Tibial nerve (tissue), 4 donors: Measurements from ENCODE around the gene GBP2. TPM values are rescaled to one million over a fixed set of nuclear protein-coding genes. Genes with fewer than 3 reads are reported as not detected.

Experiments used
- DNase-seq, 2 donors: peaks; one replicate each; pipeline ENCODE4 v3.0.0-alpha.2; 2019; ENCODE audit warnings: low spot score in 2 of 2
- H3K27ac ChIP-seq, 4 donors: fragments of 200-600 bp; sonication (generic) in 3 of 4; one replicate each; pipeline ENCODE4 v1.5.1; 2017 to 2019; ENCODE audit warnings: mild to moderate bottlenecking in 1 of 4
- H3K27me3 ChIP-seq, 2 donors: fragments of 200-600 bp; sonication (generic) in 1 of 2; one replicate each; pipeline versions ENCODE4 v1.5.1 to v1.6.0; 2017 to 2019
- H3K36me3 ChIP-seq, 3 donors: fragments of 200-600 bp; sonication (generic); one replicate each; pipeline ENCODE4 v1.5.1; 2018 to 2019
- H3K4me1 ChIP-seq, 4 donors: fragments of 200-600 bp; sonication (generic) in 3 of 4; one replicate each; pipeline ENCODE4 v1.5.1; 2017 to 2019
- H3K4me3 ChIP-seq, 4 donors: fragments of 200-600 bp; sonication (generic) in 3 of 4; one replicate each; pipeline ENCODE4 v1.5.1; 2017 to 2019; ENCODE audit warnings: mild to moderate bottlenecking in 1 of 4, moderate library complexity in 1 of 4
- H3K9me3 ChIP-seq, 4 donors: fragments of 200-600 bp; sonication (generic) in 3 of 4; one replicate each; pipeline ENCODE4 v1.5.1; 2017 to 2019
- EP300 ChIP-seq, 2 donors: sonication (generic); formaldehyde crosslinking; IDR thresholded peaks; one replicate each; pipeline ENCODE4 v1.6.1; 2017; ENCODE audit warnings: antibody characterized with exemption in 2 of 2, mild to moderate bottlenecking in 1 of 2
- POLR2A ChIP-seq, 2 donors: fragments of 450-650 bp; IDR thresholded peaks; one replicate each; pipeline ENCODE4 v1.6.1; 2017; ENCODE audit warnings: antibody characterized with exemption in 2 of 2, mild to moderate bottlenecking in 2 of 2, moderate library complexity in 2 of 2
- WGBS, 2 donors: methylation state at CpG; one replicate each; pipeline ENCODE4 v1.1.5; 2018; 5-methylcytosine and 5-hydroxymethylcytosine counted together
- total RNA-seq, 4 donors: library from RNA; depleted of rRNA; stranded (reverse); fragments of >200 nt; gene quantifications; one replicate each; pipeline ENCODE4 v1.1.0, GENCODE V29; 2016
- TF ChIP-seq, protein P1 (sequence below), 5 experiments: fragments of 200-600 bp in 3 of 5; fragments of 450-650 bp in 2 of 5; sonication (generic) in 3 of 5; IDR thresholded peaks; one replicate each; pipeline ENCODE4 v1.5.1; 2016 to 2019; ENCODE audit warnings: antibody characterized with exemption in 5 of 5, mild to moderate bottlenecking in 3 of 5, moderate library complexity in 2 of 5

Gene GBP2
- total RNA-seq, 4 donors from 2014 or later, result 46.7 to 71.0 (median 55.5) TPM

DNA sequence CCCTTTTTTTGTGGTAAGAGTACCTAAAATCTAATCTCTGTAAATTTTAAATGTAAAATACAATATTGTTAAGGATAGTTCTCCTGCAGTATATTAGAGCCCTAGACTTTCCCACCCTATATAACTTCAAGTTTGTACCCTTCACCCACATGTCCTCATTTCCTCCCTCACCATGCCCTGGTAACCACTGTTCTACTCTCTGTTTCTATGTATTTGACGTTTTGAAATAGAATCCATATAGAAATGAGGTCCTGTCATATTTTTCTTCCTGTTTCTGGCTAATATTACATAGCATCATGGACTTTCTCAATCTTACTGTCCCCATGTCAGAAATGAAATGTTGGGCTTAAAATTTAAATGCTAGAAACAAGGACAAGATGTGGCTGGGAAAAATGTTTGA, 25.1 kb upstream of the GBP2 start:
- no peak overlapping the region for H3K27ac ChIP-seq
- H3K27me3 ChIP-seq, result no peaks in the 10 kb centered on the region
- H3K36me3 ChIP-seq, result no peaks in the 10 kb centered on the region
- WGBS, 2 donors, result 52 to 68% methylated on average over 1 of the region's 1 CpG
- no peak overlapping the region for H3K4me3 ChIP-seq
- H3K9me3 ChIP-seq, result no peaks in the 10 kb centered on the region
- no peak for DNase-seq
- no peak for TF ChIP-seq EP300 (IDR thresholded peaks at IDR 0.05)
- H3K4me1 ChIP-seq, result peaks cover 0 to 10% (median 0%) of the 10 kb centered on the region in 4 donors

DNA sequence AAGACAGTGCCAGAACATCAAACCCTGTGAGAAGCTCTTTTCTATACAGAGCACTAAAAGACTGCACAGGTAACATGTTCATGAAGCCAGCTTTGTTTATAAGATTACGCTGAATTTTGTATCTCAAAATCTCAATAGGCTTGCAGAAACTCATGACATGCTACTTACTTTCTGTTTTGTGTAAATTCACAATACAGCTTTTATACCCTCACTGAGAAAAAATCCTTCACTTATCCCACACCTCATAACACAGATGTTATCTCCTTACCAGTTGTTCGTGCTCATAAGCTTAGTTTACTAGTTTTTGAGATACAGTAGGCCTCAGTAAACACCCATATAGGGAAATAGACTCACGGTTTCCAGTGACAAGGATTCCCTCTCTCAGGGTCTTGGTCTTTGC, 24.1 kb upstream of the GBP2 start:
- Histone ChIP-seq H3K27ac (no peak overlapping the region), H3K4me3 (no peak overlapping the region), H3K9me3 (no peaks in the 10 kb centered on the region), H3K27me3 (no peaks in the 10 kb centered on the region), H3K36me3 (no peaks in the 10 kb centered on the region), H3K4me1 (peaks cover 0 to 10% (median 0%) of the 10 kb centered on the region in 4 donors)
- 74 to 88% methylated on average over 3 of the region's 3 CpGs for WGBS, 2 donors
- TF ChIP-seq EP300 (IDR thresholded peaks at IDR 0.05) (no peak), POLR2A (IDR thresholded peaks at IDR 0.05) (no peak)
- TF ChIP-seq, protein P1, sequence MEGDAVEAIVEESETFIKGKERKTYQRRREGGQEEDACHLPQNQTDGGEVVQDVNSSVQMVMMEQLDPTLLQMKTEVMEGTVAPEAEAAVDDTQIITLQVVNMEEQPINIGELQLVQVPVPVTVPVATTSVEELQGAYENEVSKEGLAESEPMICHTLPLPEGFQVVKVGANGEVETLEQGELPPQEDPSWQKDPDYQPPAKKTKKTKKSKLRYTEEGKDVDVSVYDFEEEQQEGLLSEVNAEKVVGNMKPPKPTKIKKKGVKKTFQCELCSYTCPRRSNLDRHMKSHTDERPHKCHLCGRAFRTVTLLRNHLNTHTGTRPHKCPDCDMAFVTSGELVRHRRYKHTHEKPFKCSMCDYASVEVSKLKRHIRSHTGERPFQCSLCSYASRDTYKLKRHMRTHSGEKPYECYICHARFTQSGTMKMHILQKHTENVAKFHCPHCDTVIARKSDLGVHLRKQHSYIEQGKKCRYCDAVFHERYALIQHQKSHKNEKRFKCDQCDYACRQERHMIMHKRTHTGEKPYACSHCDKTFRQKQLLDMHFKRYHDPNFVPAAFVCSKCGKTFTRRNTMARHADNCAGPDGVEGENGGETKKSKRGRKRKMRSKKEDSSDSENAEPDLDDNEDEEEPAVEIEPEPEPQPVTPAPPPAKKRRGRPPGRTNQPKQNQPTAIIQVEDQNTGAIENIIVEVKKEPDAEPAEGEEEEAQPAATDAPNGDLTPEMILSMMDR (IDR thresholded peaks at IDR 0.05), result no peak
- DNase-seq, result no peak

DNA sequence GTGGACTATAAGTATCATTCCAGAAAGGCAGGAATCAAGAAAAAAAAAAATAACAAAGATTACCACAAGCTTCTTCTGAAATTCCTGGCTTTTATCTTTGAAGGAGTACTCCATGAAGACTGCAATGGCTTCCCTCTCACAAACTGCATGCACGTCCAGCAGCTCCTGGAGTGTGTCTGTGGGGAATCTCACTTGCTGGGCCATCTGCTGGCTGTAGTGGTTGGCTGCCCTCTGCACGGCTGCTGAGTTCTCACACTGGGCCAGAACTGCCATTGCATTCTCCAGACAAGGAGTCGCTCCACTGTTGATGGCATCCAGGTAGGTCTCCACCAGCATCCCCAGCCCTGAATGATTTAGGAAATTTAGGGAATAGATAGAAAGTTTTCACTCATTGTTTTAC, 23.3 kb upstream of the GBP2 start:
- peaks cover 0 to 10% (median 0%) of the 10 kb centered on the region in 4 donors for H3K4me1 ChIP-seq
- no peak overlapping the region for H3K4me3 ChIP-seq
- DNase-seq, result no peak
- WGBS, 2 donors, result 35 to 50% methylated on average over 3 of the region's 3 CpGs
- TF ChIP-seq, protein P1 (IDR thresholded peaks at IDR 0.05), result peak in 1 of 5 experiments; percentile 11
- TF ChIP-seq POLR2A (IDR thresholded peaks at IDR 0.05), result no peak
- TF ChIP-seq EP300 (IDR thresholded peaks at IDR 0.05), result peak in 1 of 2 donors; percentile 11
- H3K27ac ChIP-seq, result no peak overlapping the region
- no peaks in the 10 kb centered on the region for H3K9me3 ChIP-seq
- H3K27me3 ChIP-seq, result no peaks in the 10 kb centered on the region
- H3K36me3 ChIP-seq, result no peaks in the 10 kb centered on the region

DNA sequence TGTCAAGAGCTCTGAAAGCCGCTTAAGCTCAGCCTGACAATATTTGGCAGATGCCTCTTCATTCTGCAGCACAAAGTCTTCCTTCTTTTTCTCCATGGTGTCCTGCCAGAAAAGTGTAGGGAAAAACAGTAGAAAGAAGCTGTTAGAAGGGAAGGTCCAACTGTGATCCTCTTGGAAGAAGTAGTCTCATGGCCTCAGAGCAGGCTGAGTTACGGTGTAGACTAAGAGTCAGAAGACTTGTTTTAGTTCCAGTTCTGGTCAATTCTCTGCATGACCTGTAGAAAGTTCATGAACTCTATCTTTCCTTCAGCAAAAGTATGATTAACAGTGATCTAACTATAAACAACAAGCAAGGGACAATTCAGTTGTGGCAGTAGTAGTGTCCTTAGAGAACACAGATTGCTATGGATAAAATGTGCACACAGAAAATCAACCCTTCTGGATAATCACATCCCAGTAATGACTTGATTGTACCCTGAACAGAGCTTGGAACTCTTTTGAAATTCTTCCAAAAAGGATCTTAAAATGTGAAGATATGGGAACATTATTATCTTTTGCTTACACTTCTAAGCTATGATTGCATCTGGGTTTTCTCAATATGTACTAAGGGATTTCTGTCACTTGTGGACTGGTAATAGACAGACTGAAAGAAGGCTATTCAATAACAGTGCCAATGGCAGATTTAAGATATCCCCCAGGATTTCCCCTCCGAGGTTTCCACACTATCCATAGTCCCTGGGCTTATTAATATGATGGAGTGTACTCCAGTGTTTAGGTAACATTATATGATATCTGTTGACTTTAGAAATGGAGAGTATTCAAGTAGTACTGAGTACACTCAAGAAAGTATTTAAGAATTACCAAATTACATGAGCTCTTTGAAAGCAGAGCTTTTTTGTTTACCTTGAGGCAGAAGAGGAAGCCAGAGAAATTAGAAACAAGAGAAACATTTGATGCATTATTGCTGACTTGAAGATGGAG, 22.1 kb upstream of the GBP2 start:
- Histone ChIP-seq H3K4me1 (peaks cover 0 to 10% (median 0%) of the 10 kb centered on the region in 4 donors), H3K36me3 (no peaks in the 10 kb centered on the region), H3K9me3 (no peaks in the 10 kb centered on the region), H3K27me3 (no peaks in the 10 kb centered on the region), H3K4me3 (no peak overlapping the region), H3K27ac (no peak overlapping the region)
- WGBS, 2 donors, result 62% methylated on average over 3 of the region's 3 CpGs
- no peak for TF ChIP-seq POLR2A (IDR thresholded peaks at IDR 0.05)
- DNase-seq, result no peak

DNA sequence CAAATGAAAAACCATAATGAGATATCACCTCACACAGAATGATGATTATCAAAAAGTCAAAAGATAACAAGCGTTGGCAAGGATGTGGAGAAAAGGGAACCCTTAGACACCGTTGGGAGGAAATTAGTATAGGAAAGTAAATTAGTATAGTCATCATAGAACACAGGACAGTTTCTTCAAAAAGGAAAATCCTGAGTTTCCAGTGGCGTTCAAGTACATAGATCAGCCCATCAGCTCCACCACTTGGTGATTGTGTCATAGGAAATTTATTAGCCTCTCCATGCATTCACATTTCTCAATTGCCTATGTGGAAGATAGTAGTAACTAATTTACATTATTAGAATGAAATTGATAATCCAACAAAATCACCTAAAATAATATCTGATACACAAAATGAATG, 20.8 kb upstream of the GBP2 start:
- TF ChIP-seq POLR2A (IDR thresholded peaks at IDR 0.05), result no peak
- no peak for TF ChIP-seq EP300 (IDR thresholded peaks at IDR 0.05)
- Histone ChIP-seq H3K4me1 (peaks cover 0 to 10% (median 0%) of the 10 kb centered on the region in 4 donors), H3K27me3 (no peaks in the 10 kb centered on the region), H3K9me3 (no peaks in the 10 kb centered on the region), H3K36me3 (no peaks in the 10 kb centered on the region), H3K4me3 (no peak overlapping the region), H3K27ac (no peak overlapping the region)
- WGBS, 2 donors, result 79 to 81% methylated on average over 3 of the region's 3 CpGs
- DNase-seq, result no peak

DNA sequence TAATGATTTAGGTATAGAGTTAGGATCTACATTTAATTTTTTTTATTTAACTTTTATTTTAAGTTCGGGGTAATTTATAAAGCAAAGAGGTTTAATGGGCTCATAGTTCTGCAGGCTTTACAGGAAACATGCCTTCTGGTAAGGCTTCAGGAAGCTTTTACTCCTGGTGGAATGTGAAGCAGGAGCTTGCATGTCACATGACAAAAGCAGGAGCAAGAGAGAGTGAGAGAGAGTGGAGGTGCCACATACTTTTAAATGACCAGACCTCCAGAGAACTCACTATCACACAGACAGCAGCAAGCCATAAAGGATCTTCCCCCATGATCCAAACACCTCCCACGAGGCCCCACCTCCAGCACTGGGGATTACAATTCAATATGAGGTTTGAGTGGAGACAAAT, 17.6 kb upstream of the GBP2 start:
- Histone ChIP-seq H3K36me3 (no peaks in the 10 kb centered on the region), H3K4me1 (peaks cover 0 to 10% (median 0%) of the 10 kb centered on the region in 4 donors), H3K27me3 (no peaks in the 10 kb centered on the region), H3K27ac (no peak overlapping the region), H3K4me3 (no peak overlapping the region), H3K9me3 (no peaks in the 10 kb centered on the region)
- DNase-seq, result no peak
- 83 to 86% methylated on average over 2 of the region's 2 CpGs for WGBS, 2 donors
- TF ChIP-seq EP300 (IDR thresholded peaks at IDR 0.05), result no peak
- TF ChIP-seq, protein P1 (IDR thresholded peaks at IDR 0.05), result no peak
- no peak for TF ChIP-seq POLR2A (IDR thresholded peaks at IDR 0.05)
